Measurements from ENCODE around the gene USP13.

Gene USP13

GRCh38 chr3:179706233-179706632, 53.4 kb downstream of the USP13 start:
- H3K4me3 ChIP-seq (ENCODE audit: low read depth, low read length) = no peak overlapping the region
- TF ChIP-seq CTCF (IDR thresholded peaks at IDR 0.05; ENCODE audit: borderline replicate concordance, insufficient read depth, low read depth, low read length) = no peak

GRCh38 chr3:179710079-179710478, 57.2 kb downstream of the USP13 start:
- no peak overlapping the region for H3K4me3 ChIP-seq (ENCODE audit: low read depth, low read length)

GRCh38 chr3:179713643-179714090, 60.8 kb downstream of the USP13 start:
- no peak for TF ChIP-seq CTCF (IDR thresholded peaks at IDR 0.05; ENCODE audit: borderline replicate concordance, insufficient read depth, low read depth, low read length)
- no peak overlapping the region for H3K4me3 ChIP-seq (ENCODE audit: low read depth, low read length)

More at GRCh38 chr3:179710079-179710478, 57.2 kb downstream of the USP13 start:
- no peak for TF ChIP-seq CTCF (IDR thresholded peaks at IDR 0.05; ENCODE audit: borderline replicate concordance, insufficient read depth, low read depth, low read length)

GRCh38 chr3:179715582-179715981, 62.7 kb downstream of the USP13 start:
- no peak for TF ChIP-seq CTCF (IDR thresholded peaks at IDR 0.05; ENCODE audit: borderline replicate concordance, insufficient read depth, low read depth, low read length)
- H3K4me3 ChIP-seq (ENCODE audit: low read depth, low read length) = no peak overlapping the region

- no peak overlapping the region for H3K4me3 ChIP-seq (ENCODE audit: low read depth, low read length)
- no peak for TF ChIP-seq CTCF (IDR thresholded peaks at IDR 0.05; ENCODE audit: borderline replicate concordance, insufficient read depth, low read depth, low read length)
Observed at GRCh38 chr3:179716226-179716625, 63.4 kb downstream of the USP13 start.

- H3K4me3 ChIP-seq (ENCODE audit: low read depth, low read length) = no peak overlapping the region
- TF ChIP-seq CTCF (IDR thresholded peaks at IDR 0.05; ENCODE audit: borderline replicate concordance, insufficient read depth, low read depth, low read length) = no peak
Observed at GRCh38 chr3:179716811-179717210, 64.0 kb downstream of the USP13 start.

GRCh38 chr3:179717219-179717618, 64.4 kb downstream of the USP13 start:
- no peak for TF ChIP-seq CTCF (IDR thresholded peaks at IDR 0.05; ENCODE audit: borderline replicate concordance, insufficient read depth, low read depth, low read length)
- H3K4me3 ChIP-seq (ENCODE audit: low read depth, low read length) = no peak overlapping the region
